HG03280 (cell line): ENCODE data around the gene SFXN5.
"Not testable (repeated sequence)": the region's sequence is repeated elsewhere in the genome, so short reads cannot be mapped to it uniquely, and the experiment has no call there.

Experiments used
- ATAC-seq: cut with Tn5 transposase; IDR thresholded peaks from one replicate; pipeline ENCODE4 v1.9.1; 2021; ENCODE audit warnings: mild to moderate bottlenecking, moderate library complexity; ENCODE audit not compliant: unreplicated experiment

SFXN5 gene

GRCh38 chr2:73103018-73103542, 31.6 kb upstream of the SFXN5 start:
- ATAC-seq: no peak

- ATAC-seq: no peak
Observed at GRCh38 chr2:73101626-73102256, 30.2 kb upstream of the SFXN5 start.

GRCh38 chr2:73100956-73101355, 29.4 kb upstream of the SFXN5 start:
- ATAC-seq: no peak

GRCh38 chr2:73099486-73099885, 28.0 kb upstream of the SFXN5 start:
- no peak for ATAC-seq

GRCh38 chr2:73095910-73096309, 24.4 kb upstream of the SFXN5 start:
- ATAC-seq: no peak

- not testable (repeated sequence) for ATAC-seq
Observed at GRCh38 chr2:73093601-73094218, 22.2 kb upstream of the SFXN5 start.

- no peak for ATAC-seq
Observed at GRCh38 chr2:73092146-73092783, 20.8 kb upstream of the SFXN5 start.

GRCh38 chr2:73091696-73092095, 20.2 kb upstream of the SFXN5 start:
- ATAC-seq: no peak

- no peak for ATAC-seq
Observed at GRCh38 chr2:73091164-73091563, 19.7 kb upstream of the SFXN5 start.

- ATAC-seq: no peak
Observed at GRCh38 chr2:73089270-73090030, 17.9 kb upstream of the SFXN5 start.

- ATAC-seq: no peak
Observed at GRCh38 chr2:73088703-73089102, 17.2 kb upstream of the SFXN5 start.

- no peak for ATAC-seq
Observed at GRCh38 chr2:73088211-73088610, 16.7 kb upstream of the SFXN5 start.

- ATAC-seq: no peak
Observed at GRCh38 chr2:73087311-73087710, 15.8 kb upstream of the SFXN5 start.

GRCh38 chr2:73085691-73086090, 14.2 kb upstream of the SFXN5 start:
- ATAC-seq: peak; percentile 85

- ATAC-seq: no peak
Observed at GRCh38 chr2:73084971-73085370, 13.5 kb upstream of the SFXN5 start.

GRCh38 chr2:73083886-73084800, 12.6 kb upstream of the SFXN5 start:
- no peak for ATAC-seq

- no peak for ATAC-seq
Observed at GRCh38 chr2:73082523-73083410, 11.3 kb upstream of the SFXN5 start.

- no peak for ATAC-seq
Observed at GRCh38 chr2:73081181-73081671, 9.7 kb upstream of the SFXN5 start.
